Measurements from ENCODE around the gene EMP2. TPM values are rescaled to one million over a fixed set of nuclear protein-coding genes. Genes with fewer than 3 reads are reported as not detected.

The EMP2 gene
- polyA plus RNA-seq, 4 donors = 2.2 to 46.9 (median 8.6) TPM

- H3K36me3 ChIP-seq (ENCODE audit: control insufficient read depth in 3 of 3, insufficient read depth in 2 of 3, low read depth in 1 of 3, low read length in 3 of 3) = no peaks in the 10 kb centered on the region
- no peak overlapping the region for H3K4me3 ChIP-seq (ENCODE audit: low read depth in 1 of 3, low read length in 3 of 3)
- WGBS, 3 donors = 83 to 89% (median 85%) methylated on average over 6 of the region's 6 CpGs
- no peaks in the 10 kb centered on the region for H3K27me3 ChIP-seq (ENCODE audit: control insufficient read depth in 3 of 3, insufficient read depth in 3 of 3, low read length in 3 of 3)
- no peak for DNase-seq
- H3K9me3 ChIP-seq (ENCODE audit: control insufficient read depth in 2 of 2, insufficient read depth in 1 of 2, low read depth in 1 of 2, low read length in 1 of 2) = no peaks in the 10 kb centered on the region
- H3K4me1 ChIP-seq (ENCODE audit: control insufficient read depth in 3 of 3, insufficient read depth in 2 of 3, low read depth in 1 of 3, low read length in 2 of 3) = no peaks in the 10 kb centered on the region
- FAIRE-seq = no peak
- H3K27ac ChIP-seq (ENCODE audit: low read depth in 1 of 3, low read length in 2 of 3) = no peak overlapping the region
Measured at GRCh38 chr16:10525214-10525825, 55.1 kb downstream of the EMP2 start.

GRCh38 chr16:10522966-10523365, 57.4 kb downstream of the EMP2 start:
- Histone ChIP-seq H3K4me3 (ENCODE audit: low read depth in 1 of 3, low read length in 3 of 3) (no peak overlapping the region), H3K27me3 (ENCODE audit: control insufficient read depth in 3 of 3, insufficient read depth in 3 of 3, low read length in 3 of 3) (no peaks in the 10 kb centered on the region), H3K36me3 (ENCODE audit: control insufficient read depth in 3 of 3, insufficient read depth in 2 of 3, low read depth in 1 of 3, low read length in 3 of 3) (no peaks in the 10 kb centered on the region), H3K27ac (ENCODE audit: low read depth in 1 of 3, low read length in 2 of 3) (no peak overlapping the region), H3K4me1 (ENCODE audit: control insufficient read depth in 3 of 3, insufficient read depth in 2 of 3, low read depth in 1 of 3, low read length in 2 of 3) (no peaks in the 10 kb centered on the region), H3K9me3 (ENCODE audit: control insufficient read depth in 2 of 2, insufficient read depth in 1 of 2, low read depth in 1 of 2, low read length in 1 of 2) (no peaks in the 10 kb centered on the region)
- FAIRE-seq = no peak
- DNase-seq = no peak
- WGBS, 3 donors = 76 to 89% (median 80%) methylated on average over 2 of the region's 2 CpGs

GRCh38 chr16:10521681-10522274, 58.6 kb downstream of the EMP2 start:
- FAIRE-seq = no peak
- no peak overlapping the region for H3K27ac ChIP-seq (ENCODE audit: low read depth in 1 of 3, low read length in 2 of 3)

GRCh38 chr16:10520869-10521578, 59.4 kb downstream of the EMP2 start:
- no peak overlapping the region for H3K27ac ChIP-seq (ENCODE audit: low read depth in 1 of 3, low read length in 2 of 3)
- H3K36me3 ChIP-seq (ENCODE audit: control insufficient read depth in 3 of 3, insufficient read depth in 2 of 3, low read depth in 1 of 3, low read length in 3 of 3) = no peaks in the 10 kb centered on the region
- H3K27me3 ChIP-seq (ENCODE audit: control insufficient read depth in 3 of 3, insufficient read depth in 3 of 3, low read length in 3 of 3) = no peaks in the 10 kb centered on the region
- FAIRE-seq (no peak), DNase-seq (no peak)
- H3K9me3 ChIP-seq (ENCODE audit: control insufficient read depth in 2 of 2, insufficient read depth in 1 of 2, low read depth in 1 of 2, low read length in 1 of 2) = no peaks in the 10 kb centered on the region
- no peak overlapping the region for H3K4me3 ChIP-seq (ENCODE audit: low read depth in 1 of 3, low read length in 3 of 3)
- WGBS, 3 donors = 78 to 85% (median 79%) methylated on average over 7 of the region's 7 CpGs
- no peaks in the 10 kb centered on the region for H3K4me1 ChIP-seq (ENCODE audit: control insufficient read depth in 3 of 3, insufficient read depth in 2 of 3, low read depth in 1 of 3, low read length in 2 of 3)

More at GRCh38 chr16:10521681-10522274, 58.6 kb downstream of the EMP2 start:
- H3K9me3 ChIP-seq (ENCODE audit: control insufficient read depth in 2 of 2, insufficient read depth in 1 of 2, low read depth in 1 of 2, low read length in 1 of 2) = no peaks in the 10 kb centered on the region
- no peaks in the 10 kb centered on the region for H3K27me3 ChIP-seq (ENCODE audit: control insufficient read depth in 3 of 3, insufficient read depth in 3 of 3, low read length in 3 of 3)
- WGBS, 3 donors = 34 to 47% (median 45%) methylated on average over 9 of the region's 9 CpGs
- peak; percentile 71 to 82 for DNase-seq
- no peak overlapping the region for H3K4me3 ChIP-seq (ENCODE audit: low read depth in 1 of 3, low read length in 3 of 3)
- H3K4me1 ChIP-seq (ENCODE audit: control insufficient read depth in 3 of 3, insufficient read depth in 2 of 3, low read depth in 1 of 3, low read length in 2 of 3) = no peaks in the 10 kb centered on the region
- H3K36me3 ChIP-seq (ENCODE audit: control insufficient read depth in 3 of 3, insufficient read depth in 2 of 3, low read depth in 1 of 3, low read length in 3 of 3) = no peaks in the 10 kb centered on the region

DNA sequence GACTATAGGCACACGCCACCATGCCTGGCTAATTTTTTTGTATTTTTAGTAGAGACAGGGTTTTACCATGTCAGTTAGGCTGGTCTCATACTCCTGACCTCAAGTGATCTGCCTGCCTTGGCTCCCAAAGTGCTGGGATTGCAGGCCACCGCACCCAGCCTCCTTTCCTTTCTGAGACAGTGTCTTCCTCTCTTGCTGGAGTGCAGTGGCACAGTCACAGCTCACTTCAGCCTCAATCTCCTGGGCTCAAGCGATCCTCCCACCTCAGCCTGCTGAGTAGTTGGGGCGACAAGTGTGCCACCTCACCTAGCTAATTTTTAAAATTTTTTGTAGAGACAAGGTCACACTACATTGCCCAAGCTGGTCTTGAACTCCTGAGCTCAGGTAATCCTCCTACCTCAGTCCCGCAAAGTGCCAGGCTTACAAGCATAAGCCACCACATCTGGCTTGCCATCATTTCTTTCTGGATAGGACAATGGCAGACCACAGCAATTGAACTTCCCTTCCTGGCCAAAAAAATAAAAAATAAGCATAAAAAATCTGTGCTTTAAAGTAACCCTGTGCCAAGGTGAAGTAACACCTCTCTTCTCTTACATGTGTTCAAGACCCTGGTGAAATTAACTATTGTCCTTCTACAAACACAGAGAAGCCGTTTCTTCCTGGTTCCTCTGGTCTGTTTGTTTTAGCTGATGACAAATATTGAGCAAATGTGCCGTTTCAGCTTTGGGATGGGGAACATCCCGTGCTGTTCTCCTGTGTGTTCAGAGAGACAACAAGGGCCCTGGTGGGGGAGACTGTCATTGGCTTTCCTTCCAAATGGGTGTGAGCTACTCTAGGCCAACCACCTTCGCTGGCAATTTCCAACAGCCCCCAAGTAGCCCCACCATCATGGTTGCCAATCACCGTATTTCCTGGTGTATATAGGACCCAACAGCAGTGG, 60.2 kb downstream of the EMP2 start:
- Histone ChIP-seq H3K27ac (ENCODE audit: low read depth in 1 of 3, low read length in 2 of 3) (no peak overlapping the region), H3K27me3 (ENCODE audit: control insufficient read depth in 3 of 3, insufficient read depth in 3 of 3, low read length in 3 of 3) (no peaks in the 10 kb centered on the region), H3K4me3 (ENCODE audit: low read depth in 1 of 3, low read length in 3 of 3) (no peak overlapping the region), H3K4me1 (ENCODE audit: control insufficient read depth in 3 of 3, insufficient read depth in 2 of 3, low read depth in 1 of 3, low read length in 2 of 3) (no peaks in the 10 kb centered on the region), H3K9me3 (ENCODE audit: control insufficient read depth in 2 of 2, insufficient read depth in 1 of 2, low read depth in 1 of 2, low read length in 1 of 2) (no peaks in the 10 kb centered on the region), H3K36me3 (ENCODE audit: control insufficient read depth in 3 of 3, insufficient read depth in 2 of 3, low read depth in 1 of 3, low read length in 3 of 3) (no peaks in the 10 kb centered on the region)
- 74 to 82% (median 75%) methylated on average over 10 of the region's 10 CpGs for WGBS, 3 donors
- DNase-seq (no peak), FAIRE-seq (no peak)

GRCh38 chr16:10519297-10519696, 61.1 kb downstream of the EMP2 start:
- no CpG with 5 or more reads among the region's 1 CpG for WGBS, 3 donors
- Histone ChIP-seq H3K36me3 (ENCODE audit: control insufficient read depth in 3 of 3, insufficient read depth in 2 of 3, low read depth in 1 of 3, low read length in 3 of 3) (no peaks in the 10 kb centered on the region), H3K27ac (ENCODE audit: low read depth in 1 of 3, low read length in 2 of 3) (no peak overlapping the region), H3K4me3 (ENCODE audit: low read depth in 1 of 3, low read length in 3 of 3) (no peak overlapping the region), H3K27me3 (ENCODE audit: control insufficient read depth in 3 of 3, insufficient read depth in 3 of 3, low read length in 3 of 3) (no peaks in the 10 kb centered on the region), H3K9me3 (ENCODE audit: control insufficient read depth in 2 of 2, insufficient read depth in 1 of 2, low read depth in 1 of 2, low read length in 1 of 2) (no peaks in the 10 kb centered on the region), H3K4me1 (ENCODE audit: control insufficient read depth in 3 of 3, insufficient read depth in 2 of 3, low read depth in 1 of 3, low read length in 2 of 3) (peaks cover 0 to 2% (median 0%) of the 10 kb centered on the region in 3 donors)
- FAIRE-seq (no peak), DNase-seq (no peak)

GRCh38 chr16:10518479-10519041, 61.8 kb downstream of the EMP2 start:
- DNase-seq = no peak
- H3K9me3 ChIP-seq (ENCODE audit: control insufficient read depth in 2 of 2, insufficient read depth in 1 of 2, low read depth in 1 of 2, low read length in 1 of 2) = no peaks in the 10 kb centered on the region
- WGBS, 3 donors = 81 to 87% (median 85%) methylated on average over 7 of the region's 7 CpGs
- no peaks in the 10 kb centered on the region for H3K36me3 ChIP-seq (ENCODE audit: control insufficient read depth in 3 of 3, insufficient read depth in 2 of 3, low read depth in 1 of 3, low read length in 3 of 3)
- no peak overlapping the region for H3K4me3 ChIP-seq (ENCODE audit: low read depth in 1 of 3, low read length in 3 of 3)
- FAIRE-seq = no peak
- peaks cover 0 to 3% (median 0%) of the 10 kb centered on the region in 3 donors for H3K4me1 ChIP-seq (ENCODE audit: control insufficient read depth in 3 of 3, insufficient read depth in 2 of 3, low read depth in 1 of 3, low read length in 2 of 3)
- no peaks in the 10 kb centered on the region for H3K27me3 ChIP-seq (ENCODE audit: control insufficient read depth in 3 of 3, insufficient read depth in 3 of 3, low read length in 3 of 3)
- H3K27ac ChIP-seq (ENCODE audit: low read depth in 1 of 3, low read length in 2 of 3) = no peak overlapping the region

GRCh38 chr16:10517868-10518267, 62.5 kb downstream of the EMP2 start:
- H3K27ac ChIP-seq (ENCODE audit: low read depth in 1 of 3, low read length in 2 of 3) = no peak overlapping the region
- FAIRE-seq = no peak
- peaks cover 0 to 3% (median 0%) of the 10 kb centered on the region in 3 donors for H3K4me1 ChIP-seq (ENCODE audit: control insufficient read depth in 3 of 3, insufficient read depth in 2 of 3, low read depth in 1 of 3, low read length in 2 of 3)
- WGBS, 3 donors = 73 to 78% (median 75%) methylated on average over 5 of the region's 5 CpGs
- no peaks in the 10 kb centered on the region for H3K36me3 ChIP-seq (ENCODE audit: control insufficient read depth in 3 of 3, insufficient read depth in 2 of 3, low read depth in 1 of 3, low read length in 3 of 3)
- H3K9me3 ChIP-seq (ENCODE audit: control insufficient read depth in 2 of 2, insufficient read depth in 1 of 2, low read depth in 1 of 2, low read length in 1 of 2) = no peaks in the 10 kb centered on the region
- no peak for DNase-seq
- H3K27me3 ChIP-seq (ENCODE audit: control insufficient read depth in 3 of 3, insufficient read depth in 3 of 3, low read length in 3 of 3) = no peaks in the 10 kb centered on the region
- no peak overlapping the region for H3K4me3 ChIP-seq (ENCODE audit: low read depth in 1 of 3, low read length in 3 of 3)

All from small intestine (tissue), 7 donors.